NCI-H2171 (cell line): ENCODE measurements around the gene FGF9.

Experiments
- DNase-seq: peaks from one replicate; lab custom pipeline; 2025; lab: John Stamatoyannopoulos, UW

The FGF9 gene

DNA sequence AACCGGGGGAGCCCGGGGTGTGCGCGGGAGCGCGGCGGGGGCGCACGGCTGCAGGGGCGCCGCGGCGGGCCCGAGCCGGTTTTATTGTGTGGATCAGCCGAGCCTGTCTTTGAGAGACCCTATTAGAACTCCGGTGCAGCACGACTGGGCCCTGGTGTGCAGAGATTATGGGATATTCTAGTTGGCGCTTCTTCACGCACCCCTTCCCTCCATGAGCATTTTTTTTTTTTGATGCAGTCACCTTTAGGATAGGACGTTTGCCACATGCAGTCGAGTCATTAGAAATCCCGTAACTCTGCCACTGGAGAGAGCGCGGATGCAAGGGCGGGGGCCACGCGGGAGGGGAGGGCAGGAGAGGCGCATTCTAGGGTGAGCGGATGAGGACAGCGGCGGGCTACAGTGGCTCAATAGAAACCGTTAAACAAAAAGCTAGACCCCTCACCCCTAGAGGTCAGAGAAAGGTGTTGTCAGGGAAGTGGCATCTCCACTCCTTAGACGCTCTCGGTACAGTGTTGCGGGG is 3.7 kb downstream of the FGF9 start:
- DNase-seq: no peak

DNA sequence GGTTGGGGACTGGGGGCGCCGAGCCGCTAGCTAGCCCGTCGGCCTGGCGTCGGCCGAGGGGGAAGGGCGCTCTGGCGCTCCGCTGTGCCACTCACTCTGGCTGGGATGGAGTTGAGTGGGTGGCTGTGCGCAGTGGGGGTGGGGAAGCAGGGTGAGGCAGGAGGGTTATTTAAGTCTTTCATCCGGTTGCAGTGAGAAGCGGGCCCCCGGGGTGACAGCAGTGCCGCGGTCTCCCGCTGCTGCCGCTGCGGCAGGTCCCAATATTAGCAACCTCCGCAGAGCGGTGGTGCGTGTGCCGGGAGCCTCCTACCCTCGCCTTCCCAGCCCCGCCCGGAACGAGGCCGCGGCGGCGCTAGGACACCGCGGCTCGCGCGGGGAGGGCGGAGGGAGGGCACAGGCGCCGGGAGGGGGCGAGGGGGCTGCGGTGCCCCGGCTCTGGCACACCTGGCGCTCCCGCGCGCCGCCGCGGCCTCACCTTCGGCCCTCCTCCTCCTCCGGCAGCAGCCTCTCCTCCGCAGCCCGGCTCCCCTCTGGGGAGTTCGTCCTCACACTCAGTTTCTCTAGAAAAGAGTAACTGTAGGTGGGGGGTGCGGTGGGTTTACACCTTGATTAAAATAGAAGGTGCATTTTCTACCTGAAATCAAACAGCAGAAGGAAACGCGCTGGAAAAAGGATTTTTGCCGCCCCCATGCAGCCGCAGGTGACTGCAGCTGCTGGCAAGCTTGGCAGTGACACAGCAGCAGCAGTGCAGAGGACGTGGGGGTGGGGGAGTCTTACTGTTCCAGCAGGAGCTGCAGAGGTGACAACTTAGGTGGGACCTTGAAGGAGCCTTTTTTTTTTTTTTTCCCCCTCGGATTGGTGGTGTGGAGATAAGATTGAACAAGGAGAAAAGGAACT is 4.5 kb downstream of the FGF9 start:
- DNase-seq: no peak

DNA sequence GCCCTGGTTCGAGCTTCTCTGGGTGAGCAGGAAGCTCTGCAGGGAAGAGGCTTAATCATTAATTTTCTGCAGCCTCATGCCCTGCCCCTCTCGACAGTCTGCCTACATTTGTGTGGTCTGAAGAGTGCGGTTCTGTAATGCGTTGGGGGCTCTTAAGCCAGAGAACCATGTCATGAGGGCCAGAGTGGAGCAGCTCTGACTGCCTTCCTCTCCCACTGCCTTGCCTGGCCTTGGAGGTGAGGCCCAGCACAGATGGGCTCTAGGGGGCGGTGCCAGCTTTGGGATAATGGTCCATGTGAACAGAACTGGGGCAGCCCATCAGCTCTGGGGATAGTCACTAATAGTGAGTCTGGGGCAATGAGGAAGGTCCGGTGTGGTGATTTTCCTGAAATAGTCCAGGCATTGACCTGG is 5.7 kb downstream of the FGF9 start:
- no peak for DNase-seq

DNA sequence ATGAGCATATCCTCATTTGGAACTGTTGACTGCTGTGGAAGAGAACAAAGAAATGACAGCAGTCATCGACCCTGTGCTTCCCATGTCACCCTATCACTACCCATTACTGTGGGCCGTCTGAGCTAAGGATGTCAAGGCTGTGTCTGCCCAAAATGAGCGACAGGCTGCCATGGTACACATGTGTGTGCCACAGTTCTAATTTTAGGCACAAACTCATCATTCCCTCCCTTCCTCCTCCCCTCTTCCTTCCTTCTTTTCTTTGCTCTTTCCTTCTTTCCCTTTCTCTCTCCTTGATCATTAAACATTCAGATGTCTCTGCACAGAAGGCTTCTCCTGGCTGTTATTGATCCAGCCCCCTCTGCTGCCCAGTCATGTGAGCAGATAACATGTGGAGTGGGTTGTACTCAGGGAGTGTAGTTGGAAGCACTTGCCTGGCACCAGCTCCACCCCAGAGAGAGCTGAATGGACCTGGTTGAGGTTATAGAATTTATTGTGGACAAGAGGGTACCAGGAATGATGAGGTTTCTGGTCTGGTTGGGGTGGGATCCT is 6.3 kb downstream of the FGF9 start:
- no peak for DNase-seq

DNA sequence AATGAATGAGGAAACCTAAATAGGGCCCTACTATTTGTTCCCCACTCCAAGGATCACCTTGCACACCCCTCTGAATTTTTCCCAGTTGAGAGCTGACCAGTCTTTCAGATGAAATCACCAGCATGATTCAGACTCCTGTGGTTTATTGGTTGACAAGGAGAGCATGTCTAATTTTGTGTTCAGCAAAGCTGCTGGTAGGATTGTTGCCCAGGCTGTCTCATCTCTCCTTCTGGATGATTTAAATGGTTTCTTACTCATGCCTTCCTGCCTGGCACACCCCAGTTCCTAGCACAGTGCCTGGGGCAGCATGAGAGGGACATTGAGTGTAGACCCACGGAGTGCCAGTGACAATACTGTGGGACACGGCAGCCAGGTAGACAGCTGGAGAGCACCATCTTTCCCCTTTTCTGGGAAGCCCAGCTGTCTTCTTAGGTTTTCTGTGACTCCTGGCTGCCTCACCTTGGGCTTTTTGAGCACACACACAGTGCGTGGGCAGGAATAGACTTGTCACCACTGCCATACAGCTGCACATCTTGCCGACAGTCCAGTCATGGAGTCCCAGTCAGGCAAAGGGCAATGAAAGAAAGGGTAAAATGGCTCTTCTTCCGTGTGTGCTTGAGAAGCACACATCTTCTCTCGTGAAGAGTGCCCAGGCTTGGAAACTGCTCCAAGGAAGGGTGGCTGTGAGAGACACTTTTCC is 12.3 kb downstream of the FGF9 start:
- DNase-seq: no peak

DNA sequence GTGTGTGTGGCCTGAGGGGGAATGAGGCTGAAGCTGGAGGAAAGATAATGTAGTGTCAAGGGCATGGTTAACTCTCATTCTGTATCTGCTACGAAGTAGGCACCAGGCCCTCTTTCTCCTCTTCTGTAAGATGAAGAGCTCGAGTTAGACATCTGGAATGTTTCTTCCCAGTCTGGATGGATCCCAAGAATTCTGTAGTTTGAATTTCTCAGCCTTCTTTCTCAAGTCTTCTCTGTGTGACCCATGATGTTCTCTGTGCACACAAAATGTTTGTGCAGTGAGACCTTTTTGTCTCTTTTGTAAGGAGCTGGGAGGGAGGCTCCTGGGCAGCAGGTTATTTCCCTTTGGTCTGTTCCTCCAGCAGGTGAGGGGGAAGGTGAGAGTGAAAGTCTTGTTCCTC is 13.7 kb downstream of the FGF9 start:
- no peak for DNase-seq

DNA sequence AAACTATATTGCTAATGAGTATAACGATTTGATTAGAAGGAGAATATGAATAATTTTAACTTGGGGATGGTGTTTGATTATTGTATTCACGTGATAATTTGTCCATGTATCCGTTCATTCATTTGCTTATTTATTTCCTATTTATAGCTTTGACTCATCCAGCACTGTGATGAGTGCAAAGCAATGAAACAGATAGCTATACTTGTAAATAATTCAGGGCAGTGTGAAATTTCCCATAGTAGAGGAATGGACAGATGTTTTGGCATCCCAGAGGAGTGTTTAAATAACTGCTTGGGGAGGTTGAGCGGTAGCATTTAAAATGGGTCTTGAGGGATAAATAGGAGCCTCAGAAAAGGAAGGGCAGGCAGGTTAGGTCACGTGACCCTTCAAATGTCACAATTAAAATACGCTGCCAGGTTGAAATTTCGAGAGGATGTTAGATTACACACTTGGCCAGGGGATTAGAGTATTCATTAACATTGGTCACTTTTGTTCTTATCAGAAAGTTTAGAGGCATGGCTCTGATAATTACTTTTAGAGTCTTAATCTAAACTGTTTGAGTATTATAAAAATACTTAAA is 14.7 kb downstream of the FGF9 start:
- DNase-seq: no peak

DNA sequence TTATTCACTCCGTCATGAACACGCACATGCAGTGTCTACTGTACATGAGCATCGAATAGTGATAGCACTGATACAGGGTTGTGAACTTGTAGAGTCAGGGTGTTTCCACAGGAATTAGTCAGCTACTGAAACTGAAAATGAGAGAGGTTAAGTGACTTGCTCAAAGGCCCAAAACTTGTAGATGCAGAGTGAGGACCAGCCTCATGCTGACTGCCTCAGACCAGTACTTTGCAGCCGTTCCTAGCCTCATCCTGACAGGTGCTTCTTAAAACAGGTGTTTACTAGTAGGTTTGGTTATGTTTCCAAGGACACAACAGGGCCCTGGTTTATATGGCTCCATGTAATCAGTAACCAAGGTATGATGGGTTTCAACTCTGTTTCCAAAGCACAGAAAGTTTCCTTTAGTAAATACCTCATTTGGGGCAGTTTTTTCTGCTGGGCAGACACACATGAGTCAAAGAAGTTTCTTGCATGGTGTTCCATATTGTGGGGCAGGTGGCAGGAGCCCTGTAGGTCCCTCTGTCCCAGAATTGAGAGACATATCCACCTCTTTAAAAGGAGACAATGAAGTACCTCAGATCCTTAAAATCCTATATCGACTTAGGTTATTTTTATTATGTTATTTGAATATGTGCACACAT is 16.0 kb downstream of the FGF9 start:
- no peak for DNase-seq

DNA sequence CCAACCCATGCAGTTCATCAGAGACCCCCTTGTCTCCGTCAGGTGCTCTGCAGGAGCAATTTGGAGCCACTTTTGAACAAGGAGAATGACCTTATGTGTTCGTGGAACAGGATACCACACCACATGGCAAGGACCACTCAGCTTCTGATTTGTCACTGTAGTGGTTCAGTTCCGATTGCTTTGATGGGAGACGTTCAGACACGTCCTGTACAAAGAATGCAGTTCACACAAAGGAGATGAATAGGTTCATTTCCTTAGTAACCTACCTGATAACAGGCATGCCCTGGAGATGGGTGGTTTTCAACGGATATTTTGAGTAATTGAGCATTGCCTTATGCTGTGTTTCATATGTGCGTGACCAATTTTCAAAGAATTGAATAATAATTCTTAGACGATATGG is 17.2 kb downstream of the FGF9 start:
- DNase-seq: no peak

DNA sequence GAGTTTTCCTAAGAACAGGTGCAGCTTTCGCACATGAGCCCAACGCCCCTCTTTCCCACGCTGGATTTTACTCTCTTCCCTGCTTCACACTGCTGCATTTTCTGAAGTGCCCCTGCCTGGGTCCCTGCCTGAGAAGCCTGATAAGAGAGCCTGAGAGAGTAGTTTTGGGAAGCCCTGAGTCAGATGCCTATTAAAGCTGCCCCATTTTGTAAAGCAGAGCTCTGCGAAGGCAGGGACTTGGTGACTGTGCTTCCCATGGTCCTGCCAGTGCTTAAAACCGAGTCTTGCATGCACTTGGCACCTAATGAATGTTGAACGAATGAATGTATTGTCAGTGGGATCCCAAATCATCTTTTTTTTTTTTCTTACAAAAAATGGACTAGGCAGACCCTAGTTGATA is 18.2 kb downstream of the FGF9 start:
- DNase-seq: no peak

DNA sequence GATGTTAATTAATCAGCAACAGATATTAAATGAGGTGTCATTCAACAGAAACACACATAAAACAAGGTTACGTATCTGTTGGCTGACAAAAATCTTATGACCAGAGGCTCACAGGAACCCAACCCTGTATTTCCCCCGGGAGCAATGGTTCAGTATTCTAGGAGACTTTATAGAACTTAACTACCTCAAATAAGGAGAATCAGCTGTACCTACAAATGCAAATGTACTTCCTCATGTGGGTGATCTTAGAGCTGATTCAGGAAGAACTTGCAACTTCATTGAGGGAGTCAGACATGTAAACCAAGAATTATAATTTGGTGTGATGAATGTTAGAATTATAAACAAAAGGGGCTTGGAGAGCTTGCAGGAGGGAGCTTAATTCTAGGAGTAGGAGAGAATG is 20.1 kb downstream of the FGF9 start:
- DNase-seq: no peak

DNA sequence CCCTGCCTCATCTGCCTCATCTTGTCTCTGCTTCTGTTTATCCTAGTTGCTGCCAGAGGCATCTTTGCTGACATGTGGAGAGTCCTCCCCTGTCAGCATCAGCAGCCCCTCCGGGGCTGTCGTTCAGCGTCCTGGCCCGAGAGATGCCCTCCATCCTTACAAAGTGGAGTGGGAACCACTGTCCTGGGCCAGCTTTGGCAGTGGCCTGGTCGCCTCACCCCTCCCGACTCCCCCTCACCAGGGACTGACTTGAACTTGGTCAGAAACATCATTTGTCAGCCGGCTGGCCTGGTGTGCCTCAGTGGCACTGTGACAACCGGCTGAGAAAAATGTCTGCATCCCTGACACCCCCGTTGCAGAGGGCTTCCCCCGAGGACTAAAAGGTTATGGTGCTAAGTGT is 20.6 kb downstream of the FGF9 start:
- DNase-seq: no peak

DNA sequence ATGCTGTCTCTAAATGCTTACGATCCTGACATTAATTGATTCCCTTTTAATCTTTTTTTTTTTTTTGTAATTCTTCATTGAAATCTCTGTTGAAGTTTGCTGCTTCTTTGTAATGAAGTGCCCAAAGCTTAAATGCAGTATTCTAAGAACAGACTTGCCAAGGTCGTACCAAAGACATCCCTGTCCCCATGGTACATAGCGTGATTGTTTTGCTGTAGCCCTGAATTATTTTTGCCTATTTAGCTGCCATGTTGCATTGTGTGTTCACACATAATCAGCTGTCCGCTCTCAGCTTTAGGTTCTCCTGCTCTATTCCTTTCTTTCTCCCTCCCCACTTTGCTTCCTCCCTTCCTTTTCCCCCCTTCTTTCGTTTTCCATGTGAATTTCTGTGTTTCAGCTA is 21.1 kb downstream of the FGF9 start:
- DNase-seq: no peak

DNA sequence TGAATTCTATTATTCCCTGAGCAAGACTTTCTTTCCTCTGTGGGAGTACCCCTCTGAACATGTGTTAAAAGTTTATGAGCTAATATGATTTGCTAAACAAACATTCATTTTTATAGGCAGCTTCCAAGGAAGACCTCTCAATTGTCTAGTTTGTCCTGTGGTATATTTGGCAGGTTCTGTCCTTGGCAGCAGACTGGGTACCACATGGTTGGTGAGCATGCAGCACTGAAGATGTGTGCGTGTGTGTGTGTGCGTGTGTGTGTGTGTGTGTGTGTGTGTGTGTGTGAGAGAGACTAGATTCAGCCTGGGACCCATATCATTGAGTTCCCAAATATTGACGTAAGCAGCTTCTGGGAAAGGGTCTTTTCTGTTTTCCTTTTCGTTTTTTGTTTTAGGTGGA is 24.0 kb downstream of the FGF9 start:
- no peak for DNase-seq

DNA sequence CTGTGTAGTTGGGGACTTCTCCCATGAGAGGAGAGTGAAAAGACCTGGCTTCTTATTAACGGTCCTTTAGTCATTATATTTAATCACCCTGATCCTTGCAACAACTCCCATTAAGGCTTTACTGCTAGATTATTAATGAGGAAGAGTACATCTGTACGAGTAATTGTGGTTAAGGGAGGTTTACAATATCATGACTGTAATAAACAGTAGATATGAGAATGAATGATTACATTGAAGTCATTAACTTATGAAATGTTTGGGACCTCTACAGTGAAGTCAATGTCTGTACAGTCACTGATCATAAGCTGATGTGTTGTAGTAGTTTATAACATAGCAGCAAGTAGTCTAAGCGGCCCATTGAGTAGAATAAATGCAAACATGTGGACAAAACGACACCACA is 24.7 kb downstream of the FGF9 start:
- DNase-seq: no peak

DNA sequence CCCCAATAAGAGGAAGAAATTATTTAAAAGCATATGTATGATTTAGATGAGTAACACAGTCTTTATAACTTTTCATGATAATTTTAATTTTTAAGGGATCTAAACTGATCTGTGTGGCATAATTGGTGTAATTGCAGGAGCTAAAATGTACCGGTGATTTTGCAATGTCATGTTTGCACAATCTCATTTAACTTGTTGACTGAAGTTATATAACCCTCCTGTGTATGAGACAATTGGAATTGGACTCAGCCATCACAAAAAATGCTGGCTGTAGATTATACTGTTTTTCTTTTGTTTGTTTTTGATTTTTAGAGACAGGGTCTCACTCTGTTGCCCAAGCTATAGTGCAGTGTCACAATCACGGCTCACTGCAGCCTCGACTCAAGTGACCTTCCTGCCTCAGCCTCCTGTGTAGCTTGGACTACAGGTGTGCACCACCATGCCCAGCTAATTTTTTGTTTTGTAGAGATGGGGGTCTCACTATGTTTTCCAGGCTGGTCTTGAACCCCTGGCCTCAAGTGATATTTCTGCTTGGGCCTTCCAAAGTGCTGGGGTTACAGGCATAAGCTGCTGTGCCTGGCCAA is 26.1 kb downstream of the FGF9 start:
- no peak for DNase-seq

DNA sequence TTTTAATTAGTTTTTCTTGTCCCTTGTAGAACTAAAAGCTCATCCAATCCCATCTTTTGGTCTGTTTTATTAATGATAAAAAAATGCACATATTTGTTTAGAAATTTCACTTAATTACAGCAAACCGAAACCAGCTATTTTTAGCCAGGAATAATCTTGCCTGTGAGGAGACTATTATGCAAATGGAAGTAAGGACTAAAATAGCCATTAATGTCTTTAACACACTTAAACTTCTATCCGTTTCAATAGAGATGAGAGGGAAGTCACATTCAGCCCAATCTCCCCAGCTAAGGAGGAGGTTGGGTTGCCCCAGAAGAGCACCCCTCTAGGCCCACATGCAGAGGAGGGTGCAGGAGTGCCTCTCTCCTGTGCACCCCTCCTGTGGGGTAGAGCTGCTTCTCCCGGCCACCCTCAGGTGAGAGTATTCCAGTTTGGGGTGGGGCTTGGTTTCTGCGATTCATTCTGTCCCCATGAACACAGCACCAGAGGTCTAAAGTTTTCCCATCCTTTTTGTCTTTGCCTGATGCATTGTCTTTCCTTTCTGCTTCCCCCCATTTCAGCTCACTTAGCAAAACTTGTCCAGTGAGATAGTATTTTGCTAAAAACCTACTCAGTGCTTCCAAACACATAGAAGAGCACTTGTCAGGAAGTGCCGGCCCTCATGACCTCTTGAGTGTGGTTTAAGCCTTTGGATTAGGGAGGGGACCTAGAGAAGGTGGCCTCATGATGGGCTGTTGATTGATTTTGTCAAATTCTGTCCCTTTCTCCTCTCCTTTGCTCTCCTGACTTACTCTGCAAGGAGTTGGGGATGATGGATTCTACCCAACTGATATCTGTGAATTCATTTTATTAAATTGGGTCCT is 28.2 kb downstream of the FGF9 start:
- no peak for DNase-seq

DNA sequence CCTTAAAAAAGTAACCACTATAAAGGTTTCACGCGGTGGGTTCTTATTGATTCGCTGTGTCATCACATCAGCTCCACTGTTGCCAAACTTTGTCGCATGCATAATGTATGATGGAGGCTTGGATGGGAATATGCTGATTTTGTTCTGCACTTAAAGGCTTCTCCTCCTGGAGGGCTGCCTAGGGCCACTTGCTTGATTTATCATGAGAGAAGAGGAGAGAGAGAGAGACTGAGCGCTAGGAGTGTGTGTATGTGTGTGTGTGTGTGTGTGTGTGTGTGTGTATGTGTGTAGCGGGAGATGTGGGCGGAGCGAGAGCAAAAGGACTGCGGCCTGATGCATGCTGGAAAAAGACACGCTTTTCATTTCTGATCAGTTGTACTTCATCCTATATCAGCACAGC is 30.6 kb downstream of the FGF9 start:
- DNase-seq: no peak

DNA sequence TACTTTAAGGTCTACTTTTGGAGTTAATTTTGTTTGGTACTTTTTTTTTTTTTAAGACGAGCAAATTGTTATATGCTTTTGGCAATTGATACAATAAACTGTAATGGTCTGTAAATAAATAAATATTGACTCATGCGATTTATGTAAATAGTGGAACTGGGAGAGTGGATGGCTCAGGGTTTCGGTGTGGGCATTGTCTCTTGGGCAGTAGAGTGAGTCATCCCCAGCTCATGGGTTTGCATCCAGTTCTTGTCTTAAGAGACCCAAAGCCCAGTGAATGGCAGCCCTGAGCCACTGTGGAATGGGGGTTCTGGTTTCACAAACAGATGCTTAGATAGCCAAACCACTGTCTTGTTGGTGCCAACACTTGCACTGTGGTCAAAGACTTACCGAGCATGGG is 33.0 kb downstream of the FGF9 start:
- DNase-seq: no peak

DNA sequence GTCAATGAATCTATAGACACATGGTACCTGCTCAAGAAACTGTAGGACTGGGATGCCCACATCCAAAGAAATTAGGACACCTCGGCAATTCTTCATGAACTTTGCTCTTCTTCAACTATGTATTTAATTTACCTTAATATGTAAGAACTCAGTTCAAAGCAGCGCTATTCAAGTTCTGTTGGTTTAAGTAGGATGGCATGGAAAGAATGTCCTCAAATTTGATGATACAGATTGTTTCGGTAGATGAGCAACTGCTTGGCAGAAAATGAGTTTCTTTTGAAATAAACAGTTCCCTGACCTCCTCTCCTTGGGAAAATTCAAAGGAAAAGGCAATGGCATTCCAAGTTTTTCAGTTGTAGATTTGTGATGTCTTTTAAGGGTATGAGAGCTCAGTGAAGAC is 36.7 kb downstream of the FGF9 start:
- no peak for DNase-seq

DNA sequence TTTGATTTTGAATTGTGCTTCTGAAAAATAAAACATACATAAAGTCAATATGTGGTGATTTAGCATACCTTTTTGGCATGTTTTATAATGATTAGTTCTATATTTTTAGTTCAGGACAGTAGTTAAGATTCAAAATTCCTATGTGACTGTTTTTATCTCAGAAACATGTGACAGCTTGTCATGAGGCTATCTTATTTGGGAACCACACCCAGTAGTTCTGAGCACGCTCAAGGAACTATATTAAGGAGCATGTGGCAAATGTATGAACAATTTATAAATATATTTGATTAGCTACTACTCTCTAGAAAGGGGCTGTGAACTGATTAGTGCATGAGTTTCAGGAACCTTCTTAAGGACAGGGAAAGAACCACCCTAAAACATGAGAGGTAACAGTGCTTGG is 38.8 kb downstream of the FGF9 start:
- DNase-seq: no peak
